Smooth muscle cell (in vitro differentiated cells): ENCODE data around the gene ARIH2. TPM values are rescaled to one million over a fixed set of nuclear protein-coding genes. Genes with fewer than 3 reads are reported as not detected.

ENCODE experiments used
- DNase-seq: peaks from one replicate; lab custom pipeline; 2025; ENCODE audit not compliant: unreplicated experiment; lab: John Stamatoyannopoulos, UW
- H2AFZ ChIP-seq: fragments of 200-600 bp; sonication (generic); 2 replicates; pipeline ENCODE4 v1.6.0; 2016; ENCODE audit warnings: antibody characterized with exemption, low read depth, mild to moderate bottlenecking
- H3F3A ChIP-seq: fragments of 200-600 bp; sonication (generic); 2 replicates; pipeline ENCODE4 v1.6.0; 2017; ENCODE audit warnings: antibody characterized with exemption, low read depth
- H3K27ac ChIP-seq: fragments of 200-600 bp; sonication (generic); 2 replicates; pipeline ENCODE4 v1.5.1; 2016; ENCODE audit warnings: low read depth, mild to moderate bottlenecking
- H3K27me3 ChIP-seq: fragments of 200-600 bp; sonication (generic); 2 replicates; pipeline ENCODE4 v1.6.1; 2016; ENCODE audit warnings: low read depth, mild to moderate bottlenecking
- H3K36me3 ChIP-seq: fragments of 200-600 bp; sonication (generic); 2 replicates; pipeline ENCODE4 v1.5.1; 2016; ENCODE audit warnings: low read depth
- H3K4me1 ChIP-seq: fragments of 200-600 bp; sonication (generic); 2 replicates; pipeline ENCODE4 v1.5.1; 2016; ENCODE audit warnings: low read depth
- H3K4me2 ChIP-seq: fragments of 200-600 bp; sonication (generic); 2 replicates; pipeline ENCODE4 v1.6.0; 2016; ENCODE audit warnings: mild to moderate bottlenecking
- H3K4me3 ChIP-seq: fragments of 200-600 bp; sonication (generic); 2 replicates; pipeline ENCODE4 v1.5.1; 2016; ENCODE audit warnings: mild to moderate bottlenecking
- H3K79me2 ChIP-seq: fragments of 200-600 bp; sonication (generic); 2 replicates; pipeline ENCODE4 v1.6.0; 2016; ENCODE audit warnings: low read depth, mild to moderate bottlenecking
- H3K9ac ChIP-seq: fragments of 200-600 bp; sonication (generic); 2 replicates; pipeline ENCODE4 v1.6.0; 2016; ENCODE audit warnings: low read depth
- H3K9me3 ChIP-seq: fragments of 200-600 bp; sonication (generic); replicated peaks from 2 replicates; pipeline ENCODE4 v1.5.1; 2016; ENCODE audit warnings: low read depth
- H4K20me1 ChIP-seq: fragments of 200-600 bp; sonication (generic); 2 replicates; pipeline ENCODE4 v1.6.0; 2016; ENCODE audit warnings: low read depth
- WGBS: methylation state at CpG from one replicate; pipeline ENCODE4 v1.1.7; 2016; ENCODE audit warnings: low lambda C conversion rate; 5-methylcytosine and 5-hydroxymethylcytosine counted together
- polyA plus RNA-seq: library from polyadenylated mRNA; unstranded; fragments of >200 nt; fragmentation: Nextera tagmentation; extraction: Ambion mirVana; gene quantifications from 2 replicates; pipeline ENCODE4 v1.2.1, GENCODE V29; 2016
- total RNA-seq: library from RNA; depleted of rRNA; stranded (reverse); fragments of >200 nt; gene quantifications from 2 replicates; pipeline ENCODE4 v1.2.3, GENCODE V29; 2014
- TF ChIP-seq, protein P1 (sequence below): fragments of 200-600 bp; sonication (generic); IDR thresholded peaks from 2 replicates; pipeline ENCODE4 v1.5.1; 2017; ENCODE audit warnings: borderline replicate concordance, mild to moderate bottlenecking, antibody characterized with exemption; ENCODE audit not compliant: insufficient read depth, poor library complexity, severe bottlenecking

The ARIH2 gene
- total and polyA plus RNA-seq, 2 experiments from 2014 or later: 39.7 to 43.6 TPM

DNA sequence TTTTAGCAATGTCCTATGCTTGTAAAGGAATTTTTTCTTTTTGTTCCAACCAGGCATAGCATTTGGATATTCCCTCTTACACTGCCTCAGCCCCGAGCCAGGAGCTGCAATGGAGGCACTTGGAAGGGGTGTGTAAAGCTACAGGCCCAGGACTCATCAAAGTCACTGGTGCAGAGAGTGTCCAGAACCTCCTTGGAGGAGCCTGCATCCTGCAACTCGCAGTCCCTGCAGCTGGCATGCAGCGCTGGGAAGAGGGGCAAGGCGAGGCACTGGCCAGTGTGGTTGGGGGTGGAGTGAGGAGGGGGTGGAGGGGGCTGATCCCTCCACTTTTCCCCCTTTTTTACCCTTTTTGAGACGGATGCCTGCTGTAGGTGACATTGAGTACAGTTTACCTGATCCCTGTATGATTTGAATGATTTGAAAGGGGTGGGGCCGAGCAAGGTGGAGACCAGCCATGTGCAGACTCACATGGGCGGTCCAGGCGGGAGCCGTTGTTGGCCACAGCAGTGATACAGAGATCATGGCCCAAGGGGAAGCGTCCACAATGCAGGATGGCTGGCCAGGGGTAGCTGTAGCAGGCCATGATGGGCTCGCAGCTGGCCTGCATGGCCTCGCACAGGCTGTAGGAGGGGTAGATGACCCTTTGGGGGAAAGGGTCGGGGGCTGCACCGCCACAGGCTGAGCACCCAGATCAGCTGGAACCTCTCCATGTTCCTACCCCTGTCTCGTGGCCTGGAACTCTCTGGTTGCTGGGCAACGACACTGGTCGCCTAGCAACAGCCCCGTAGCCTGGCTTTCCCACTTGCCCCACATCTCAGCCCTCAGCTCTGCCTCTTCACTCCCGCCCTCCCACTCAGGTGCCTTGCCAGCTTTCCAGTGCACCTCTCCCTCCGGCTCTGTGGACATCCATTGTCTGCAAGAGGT is 79.3 kb downstream of the ARIH2 start:
- H3K9ac ChIP-seq: no peak overlapping the region
- TF ChIP-seq, protein P1, sequence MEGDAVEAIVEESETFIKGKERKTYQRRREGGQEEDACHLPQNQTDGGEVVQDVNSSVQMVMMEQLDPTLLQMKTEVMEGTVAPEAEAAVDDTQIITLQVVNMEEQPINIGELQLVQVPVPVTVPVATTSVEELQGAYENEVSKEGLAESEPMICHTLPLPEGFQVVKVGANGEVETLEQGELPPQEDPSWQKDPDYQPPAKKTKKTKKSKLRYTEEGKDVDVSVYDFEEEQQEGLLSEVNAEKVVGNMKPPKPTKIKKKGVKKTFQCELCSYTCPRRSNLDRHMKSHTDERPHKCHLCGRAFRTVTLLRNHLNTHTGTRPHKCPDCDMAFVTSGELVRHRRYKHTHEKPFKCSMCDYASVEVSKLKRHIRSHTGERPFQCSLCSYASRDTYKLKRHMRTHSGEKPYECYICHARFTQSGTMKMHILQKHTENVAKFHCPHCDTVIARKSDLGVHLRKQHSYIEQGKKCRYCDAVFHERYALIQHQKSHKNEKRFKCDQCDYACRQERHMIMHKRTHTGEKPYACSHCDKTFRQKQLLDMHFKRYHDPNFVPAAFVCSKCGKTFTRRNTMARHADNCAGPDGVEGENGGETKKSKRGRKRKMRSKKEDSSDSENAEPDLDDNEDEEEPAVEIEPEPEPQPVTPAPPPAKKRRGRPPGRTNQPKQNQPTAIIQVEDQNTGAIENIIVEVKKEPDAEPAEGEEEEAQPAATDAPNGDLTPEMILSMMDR: no peak
- no peaks in the 10 kb centered on the region for H3K9me3 ChIP-seq
- 91% methylated on average over 17 of the region's 20 CpGs for WGBS
- no peaks in the 10 kb centered on the region for H3K36me3 ChIP-seq
- H3K79me2 ChIP-seq: peaks cover 2% of the 10 kb centered on the region
- no peak overlapping the region for H3K27ac ChIP-seq
- H2AFZ ChIP-seq: no peak overlapping the region
- H3K27me3 ChIP-seq: no peaks in the 10 kb centered on the region
- no peak overlapping the region for H3K4me3 ChIP-seq
- H3F3A ChIP-seq: no peaks in the 10 kb centered on the region
- peaks cover 8% of the 10 kb centered on the region for H3K4me1 ChIP-seq
- H4K20me1 ChIP-seq: no peaks in the 10 kb centered on the region
- no peak overlapping the region for H3K4me2 ChIP-seq
- DNase-seq: no peak

- no peak overlapping the region for H2AFZ ChIP-seq
- H3K9me3 ChIP-seq: no peaks in the 10 kb centered on the region
- DNase-seq: no peak
- H3K27ac ChIP-seq: no peak overlapping the region
- H3K4me2 ChIP-seq: no peak overlapping the region
- no peaks in the 10 kb centered on the region for H3K36me3 ChIP-seq
- WGBS: 92% methylated on average over 8 of the region's 8 CpGs
- no peak overlapping the region for H3K9ac ChIP-seq
- no peaks in the 10 kb centered on the region for H3F3A ChIP-seq
- H3K27me3 ChIP-seq: no peaks in the 10 kb centered on the region
- H3K4me1 ChIP-seq: peaks cover 8% of the 10 kb centered on the region
- H3K79me2 ChIP-seq: no peaks in the 10 kb centered on the region
- no peaks in the 10 kb centered on the region for H4K20me1 ChIP-seq
- TF ChIP-seq, protein P1: no peak
- no peak overlapping the region for H3K4me3 ChIP-seq
These were observed 80.6 kb downstream of the ARIH2 start for GRCh38 chr3:48999085-48999858.

DNA sequence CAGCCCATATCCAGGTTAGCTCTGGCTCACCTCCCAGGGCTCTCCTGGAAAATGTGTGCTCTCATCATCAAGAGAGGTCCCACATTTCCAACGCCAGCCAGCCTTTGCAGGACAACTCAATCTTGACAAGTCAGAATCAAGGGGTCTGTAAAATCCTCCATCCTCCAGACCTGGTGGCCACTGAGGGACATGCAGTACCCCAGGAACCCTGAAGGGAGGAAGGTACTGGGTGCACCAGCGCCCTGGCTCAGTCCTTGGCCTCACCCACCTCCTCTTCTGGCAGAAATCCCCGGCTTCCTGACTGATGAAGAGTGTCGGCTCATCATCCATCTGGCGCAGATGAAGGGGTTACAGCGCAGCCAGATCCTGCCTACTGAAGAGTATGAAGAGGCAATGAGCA is 82.5 kb downstream of the ARIH2 start:
- Histone ChIP-seq H2AFZ (no peak overlapping the region), H3K4me3 (no peak overlapping the region), H3K36me3 (no peaks in the 10 kb centered on the region), H3K27me3 (no peaks in the 10 kb centered on the region), H3K27ac (no peak overlapping the region), H4K20me1 (no peaks in the 10 kb centered on the region), H3F3A (no peaks in the 10 kb centered on the region), H3K9me3 (no peaks in the 10 kb centered on the region), H3K9ac (no peak overlapping the region), H3K4me2 (no peak overlapping the region), H3K79me2 (no peaks in the 10 kb centered on the region), H3K4me1 (peaks cover 9% of the 10 kb centered on the region)
- TF ChIP-seq, protein P1: no peak
- no peak for DNase-seq
- WGBS: 96% methylated on average over 6 of the region's 6 CpGs
